HCT116 (cell line): ENCODE data around the gene PDCD5.

Source experiments
- ATF3 ChIP-seq: IDR thresholded peaks from 2 replicates; pipeline ENCODE4 v1.6.1; 2012
- CTCF ChIP-seq, 3 experiments: fragments of 200-600 bp in 1 of 3; sonication (generic) in 1 of 3; IDR thresholded peaks in 2 of 3; conservative IDR thresholded peaks in 1 of 3; 2 replicates each; pipeline ENCODE4 v1.5.1; 2012 to 2017; ENCODE audit warnings: low read depth in 2 of 3, low read length in 2 of 3, antibody characterized with exemption in 1 of 3, borderline replicate concordance in 1 of 3, control low read depth in 1 of 3, mild to moderate bottlenecking in 1 of 3, mixed read lengths in 1 of 3, mixed run types in 1 of 3, moderate library complexity in 1 of 3; ENCODE audit not compliant: insufficient read depth in 1 of 3
- EZH2 ChIP-seq: fragments of 200-600 bp; sonication (generic); IDR thresholded peaks from 2 replicates; pipeline ENCODE4 v1.6.1; 2017; ENCODE audit warnings: antibody characterized with exemption, mixed run types
- MAX ChIP-seq: IDR thresholded peaks from 2 replicates; pipeline ENCODE4 v1.6.1; 2012
- POLR2A ChIP-seq: IDR thresholded peaks from 2 replicates; pipeline ENCODE4 v1.7.0; 2011; ENCODE audit warnings: borderline replicate concordance; ENCODE audit not compliant: insufficient read depth, insufficient read length; ENCODE audit errors: extremely low read depth
- POLR2AphosphoS5 ChIP-seq: IDR thresholded peaks from 2 replicates; pipeline ENCODE4 v1.6.1; 2011; ENCODE audit warnings: mild to moderate bottlenecking, low read depth, low read length, moderate library complexity
- SIN3A ChIP-seq: IDR thresholded peaks from 2 replicates; pipeline ENCODE4 v1.6.1; 2012; ENCODE audit warnings: low read depth
- SP1 ChIP-seq: IDR thresholded peaks from 2 replicates; pipeline ENCODE4 v1.6.1; 2012; ENCODE audit warnings: low read depth
- SRF ChIP-seq: IDR thresholded peaks from 2 replicates; pipeline ENCODE4 v1.6.1; 2012; ENCODE audit warnings: low read depth
- ZBTB33 ChIP-seq: IDR thresholded peaks from 2 replicates; pipeline ENCODE4 v1.6.1; 2011; ENCODE audit warnings: mild to moderate bottlenecking, low read length, moderate library complexity; ENCODE audit not compliant: insufficient replicate concordance; ENCODE audit errors: extremely low read depth

DNA sequence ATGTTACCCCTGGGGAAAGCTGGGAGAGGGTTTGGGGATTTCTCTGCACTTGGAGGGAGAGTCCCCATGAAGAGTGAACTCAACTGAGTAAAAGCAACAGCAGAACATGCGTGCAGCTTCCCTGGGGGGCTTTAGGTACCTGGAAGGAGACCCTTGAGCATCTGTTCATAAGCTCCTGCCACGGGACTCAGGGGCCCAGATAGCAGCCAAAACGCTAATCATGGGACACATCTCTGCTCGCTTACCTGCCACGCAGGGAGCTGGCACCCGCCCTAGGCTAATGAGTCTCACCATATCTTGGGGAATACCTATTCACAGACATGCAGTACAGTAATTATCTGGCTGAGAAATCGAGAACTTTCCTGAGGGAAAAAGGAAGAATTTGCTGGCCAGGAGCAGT, 33.9 kb downstream of the PDCD5 start:
- no peak for TF ChIP-seq CTCF (IDR thresholded peaks at IDR 0.05 in 2 of 3, conservative IDR thresholded peaks at IDR 0.05 in 1 of 3; ENCODE audit: borderline replicate concordance in 1 of 3, insufficient read depth in 1 of 3, low read depth in 2 of 3, low read length in 2 of 3)
- no peak for TF ChIP-seq SP1
- TF ChIP-seq ATF3, result no peak
- no peak for TF ChIP-seq POLR2AphosphoS5
- TF ChIP-seq EZH2, result no peak
- no peak for TF ChIP-seq POLR2A
- TF ChIP-seq ZBTB33, result no peak
- TF ChIP-seq SRF, result no peak
- TF ChIP-seq MAX, result no peak
- TF ChIP-seq SIN3A, result no peak
